SU-DHL-6 (cell line): Measurements from ENCODE around the gene RRAS2.

Experiments
- CTCF ChIP-seq: fragments of 200-600 bp; sonication (generic); IDR thresholded peaks from one replicate; pipeline ENCODE4 v1.5.1; 2017; ENCODE audit warnings: antibody characterized with exemption, mild to moderate bottlenecking, low read length, moderate library complexity; ENCODE audit not compliant: insufficient read depth, poor library complexity, severe bottlenecking
- EZH2phosphoT487 ChIP-seq: fragments of 200-600 bp; sonication (generic), shearing (Covaris generic); conservative IDR thresholded peaks from 2 replicates; pipeline ENCODE4 v1.6.1; 2018; ENCODE audit warnings: mild to moderate bottlenecking, antibody characterized with exemption, low read length, moderate library complexity, mixed read lengths

DNA sequence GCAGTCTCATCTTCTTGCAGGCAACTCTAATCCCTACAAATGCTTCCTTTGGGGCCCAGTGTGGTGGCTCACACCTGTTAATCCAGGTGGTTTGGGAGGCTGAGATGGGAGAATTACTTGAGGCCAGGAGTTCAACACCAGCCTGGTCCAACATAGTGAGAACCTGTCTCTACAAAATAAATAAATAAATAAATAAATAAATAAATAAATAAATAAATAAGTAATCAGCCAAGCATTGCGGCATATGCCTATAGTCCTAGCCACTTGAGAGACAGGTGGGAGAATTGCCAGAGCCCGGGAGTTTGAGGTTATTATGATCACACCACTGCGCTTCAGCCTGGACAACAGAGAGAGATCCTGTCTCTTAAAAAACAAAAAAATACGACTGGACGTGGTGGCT is 34.1 kb upstream of the RRAS2 start:
- no peak for TF ChIP-seq CTCF
- TF ChIP-seq EZH2phosphoT487 = no peak
